Activated CD4-positive, alpha-beta T cell treated with anti-CD3 and anti-CD28 coated beads for 48 hours (primary cell): ENCODE results near the gene ZNF10.

ENCODE experiments used
- DNase-seq: peaks from one replicate; pipeline ENCODE4 v3.0.0-alpha.2; 2020

The ZNF10 gene

DNA sequence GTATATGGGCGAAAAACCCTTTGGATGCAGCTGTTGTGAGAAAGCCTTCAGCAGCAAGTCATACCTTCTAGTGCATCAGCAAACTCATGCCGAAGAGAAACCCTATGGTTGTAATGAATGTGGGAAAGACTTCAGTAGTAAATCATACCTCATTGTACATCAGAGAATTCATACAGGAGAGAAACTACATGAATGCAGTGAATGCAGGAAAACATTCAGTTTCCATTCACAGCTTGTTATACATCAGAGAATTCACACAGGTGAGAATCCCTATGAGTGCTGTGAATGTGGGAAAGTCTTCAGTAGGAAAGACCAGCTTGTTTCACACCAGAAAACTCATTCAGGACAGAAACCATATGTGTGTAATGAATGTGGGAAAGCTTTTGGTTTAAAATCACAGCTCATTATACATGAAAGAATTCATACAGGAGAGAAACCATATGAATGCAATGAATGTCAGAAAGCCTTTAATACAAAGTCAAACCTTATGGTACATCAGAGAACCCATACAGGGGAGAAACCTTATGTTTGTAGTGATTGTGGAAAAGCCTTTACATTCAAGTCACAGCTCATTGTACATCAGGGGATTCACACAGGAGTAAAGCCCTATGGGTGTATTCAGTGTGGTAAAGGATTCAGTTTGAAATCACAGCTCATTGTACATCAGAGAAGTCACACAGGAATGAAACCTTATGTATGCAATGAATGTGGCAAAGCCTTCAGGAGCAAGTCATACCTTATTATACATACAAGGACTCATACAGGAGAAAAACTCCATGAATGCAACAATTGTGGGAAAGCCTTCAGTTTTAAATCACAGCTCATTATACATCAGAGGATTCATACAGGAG, 72.3 kb downstream of the ZNF10 start:
- DNase-seq = no peak

DNA sequence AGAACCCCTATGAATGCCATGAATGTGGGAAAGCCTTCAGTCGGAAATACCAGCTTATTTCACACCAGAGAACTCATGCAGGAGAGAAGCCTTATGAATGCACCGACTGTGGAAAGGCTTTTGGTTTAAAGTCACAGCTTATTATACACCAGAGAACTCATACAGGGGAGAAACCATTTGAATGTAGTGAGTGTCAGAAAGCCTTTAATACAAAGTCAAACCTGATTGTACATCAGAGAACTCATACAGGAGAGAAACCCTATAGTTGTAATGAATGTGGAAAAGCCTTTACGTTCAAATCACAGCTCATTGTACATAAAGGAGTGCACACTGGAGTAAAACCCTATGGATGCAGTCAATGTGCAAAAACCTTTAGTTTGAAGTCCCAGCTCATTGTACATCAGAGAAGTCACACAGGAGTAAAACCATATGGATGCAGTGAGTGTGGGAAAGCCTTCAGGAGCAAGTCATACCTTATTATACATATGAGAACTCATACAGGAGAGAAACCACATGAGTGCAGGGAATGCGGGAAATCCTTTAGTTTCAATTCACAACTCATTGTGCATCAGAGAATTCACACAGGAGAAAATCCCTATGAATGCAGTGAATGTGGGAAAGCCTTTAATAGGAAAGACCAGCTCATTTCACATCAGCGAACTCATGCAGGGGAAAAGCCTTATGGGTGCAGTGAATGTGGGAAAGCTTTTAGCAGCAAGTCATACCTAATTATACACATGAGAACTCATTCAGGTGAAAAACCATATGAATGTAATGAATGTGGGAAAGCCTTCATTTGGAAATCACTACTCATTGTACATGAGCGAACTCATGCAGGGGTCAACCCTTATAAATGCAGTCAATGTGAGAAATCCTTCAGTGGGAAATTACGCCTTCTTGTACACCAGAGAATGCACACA, 73.2 kb downstream of the ZNF10 start:
- no peak for DNase-seq

DNA sequence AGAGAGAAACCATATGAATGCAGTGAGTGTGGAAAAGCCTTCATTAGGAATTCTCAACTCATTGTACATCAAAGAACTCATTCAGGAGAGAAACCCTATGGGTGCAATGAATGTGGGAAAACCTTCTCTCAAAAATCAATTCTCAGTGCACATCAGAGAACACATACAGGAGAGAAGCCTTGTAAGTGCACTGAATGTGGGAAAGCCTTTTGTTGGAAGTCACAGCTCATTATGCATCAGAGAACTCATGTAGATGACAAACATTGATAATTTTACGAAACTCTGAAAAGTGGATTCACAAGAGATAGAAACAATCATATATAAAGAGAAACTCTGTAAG, 73.8 kb downstream of the ZNF10 start:
- no peak for DNase-seq

DNA sequence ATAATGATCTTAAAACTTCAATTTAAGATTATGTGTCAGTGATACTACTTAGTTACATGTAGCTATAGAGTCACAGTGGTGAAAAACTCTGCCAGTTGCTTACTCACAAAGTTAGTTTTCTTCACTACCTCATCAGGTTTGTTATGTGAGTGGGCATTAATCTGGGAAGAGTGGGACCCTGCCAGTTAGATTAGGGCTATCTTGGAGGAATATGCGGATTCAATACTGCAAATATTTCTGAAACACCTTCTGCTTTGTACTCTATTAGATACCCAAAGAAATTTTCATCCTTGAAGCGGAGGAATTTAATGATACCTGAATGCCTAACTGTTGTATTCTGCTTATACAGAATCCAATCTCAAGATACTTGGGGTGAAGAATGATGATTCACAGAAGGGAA, 76.0 kb downstream of the ZNF10 start:
- no peak for DNase-seq
